Measurements from ENCODE around the gene ZBTB7C. TPM values are rescaled to one million over a fixed set of nuclear protein-coding genes. Genes with fewer than 3 reads are reported as not detected.

Gene ZBTB7C
- total and polyA plus RNA-seq, 10 of the 15 experiments (the other 5 are each of a cell fraction or from before 2014, with no cell fraction given) = under 0.01 to 0.08 (median 0.01) TPM; not detected in 7

GRCh38 chr18:48399303-48400075 lies 9.7 kb downstream of the ZBTB7C start (continued):
- no peak for TF ChIP-seq REST (IDR thresholded peaks at IDR 0.05; ENCODE audit: low read depth, low read length)

GRCh38 chr18:48398074-48398473 lies 11.1 kb downstream of the ZBTB7C start:
- ChIA-PET RAD21 (ENCODE audit: unreplicated experiment) (no interaction called here), CTCF (interaction anchor here (1.0 kb wide), 1 partner anchor 16 kb away, joined by 3 read pairs; no protein-coding TSS in a partner anchor), POLR2A (no interaction called here), SMC1A (ENCODE audit: uncharacterized antibody, unreplicated experiment) (no interaction called here)
- TF ChIP-seq USF2 (IDR thresholded peaks at IDR 0.05; ENCODE audit: borderline replicate concordance, low read depth, low read length) = no peak
- TF ChIP-seq RAD51 (IDR thresholded peaks at IDR 0.05) = no peak
- no peak for TF ChIP-seq ZBTB11 (CRISPR knock-in tag; IDR thresholded peaks at IDR 0.05)
- TF ChIP-seq RELB (IDR thresholded peaks at IDR 0.05; ENCODE audit: low read depth) = no peak
- no peak for TF ChIP-seq PAX8 (IDR thresholded peaks at IDR 0.05)
- 8% methylated on average over 4 of the region's 4 CpGs for WGBS (ENCODE audit: insufficient coverage, insufficient replicate concordance, low lambda C conversion rate, missing lambda C conversion rate)
- no peaks in the 10 kb centered on the region for H4K20me1 ChIP-seq (ENCODE audit: control insufficient read depth, insufficient read depth)
- H3K36me3 ChIP-seq (ENCODE audit: control insufficient read depth in 2 of 2, insufficient read depth in 2 of 2, low read length in 1 of 2) = no peaks in the 10 kb centered on the region
- H3K4me1 ChIP-seq (ENCODE audit: control insufficient read depth, insufficient read depth, low read length) = no peaks in the 10 kb centered on the region
- intact Hi-C loops (cut with micrococcal nuclease; ENCODE audit: unreplicated experiment) = no loop called here
- H3K4me2 ChIP-seq (ENCODE audit: control insufficient read depth, insufficient read depth) = no peak overlapping the region
- no TSS peak for BruUV-seq (replicated peaks)
- FAIRE-seq (no peak), ATAC-seq (no peak), DNase-seq (ENCODE audit: low read depth, low spot score) (no peak)
- no peak overlapping the region for H3K27ac ChIP-seq (ENCODE audit: control insufficient read depth, insufficient read depth)
- no peak overlapping the region for H3K4me3 ChIP-seq
- H3K9me3 ChIP-seq (replicated peaks; ENCODE audit: control insufficient read depth, insufficient read depth, low read length) = no peaks in the 10 kb centered on the region
- in situ Hi-C loops (cut with MboI) = no loop called here
- no peak overlapping the region for H3K9ac ChIP-seq (ENCODE audit: control insufficient read depth, insufficient read depth, low read length)
- peaks cover 2 to 3% of the 10 kb centered on the region in 2 experiments; a peak in 2 of 4 replicates for H3K27me3 ChIP-seq (replicated peaks in 1 of 2; ENCODE audit: control insufficient read depth in 2 of 2, insufficient read depth in 2 of 2, low read length in 1 of 2)
- H3K79me2 ChIP-seq (ENCODE audit: control insufficient read depth, insufficient read depth, low read length) = no peaks in the 10 kb centered on the region
- no peak overlapping the region for H2AFZ ChIP-seq (ENCODE audit: control insufficient read depth, low read depth, low read length)

All from GM12878 (cell line).